AML-193 (cell line): ENCODE results near the gene HM13.
"Not testable (repeated sequence)": the region's sequence is repeated elsewhere in the genome, so short reads cannot be mapped to it uniquely, and the experiment has no call there.

Experiments used
- DNase-seq, 2 experiments: peaks; one replicate each; lab custom pipeline; 2025; lab: John Stamatoyannopoulos, UW

HM13 gene

GRCh38 chr20:31543966-31544598 lies 29.8 kb downstream of the HM13 start:
- DNase-seq: no peak

GRCh38 chr20:31544600-31544999 lies 30.4 kb downstream of the HM13 start:
- DNase-seq: no peak

- DNase-seq: not testable (repeated sequence)
These were observed 31.4 kb downstream of the HM13 start for GRCh38 chr20:31545621-31546040.

GRCh38 chr20:31547017-31547675 lies 32.9 kb downstream of the HM13 start:
- peak; percentile 58 to 67 for DNase-seq

- DNase-seq: no peak
These were observed 33.6 kb downstream of the HM13 start for GRCh38 chr20:31547720-31548298.

GRCh38 chr20:31548820-31549512 lies 34.7 kb downstream of the HM13 start:
- DNase-seq: no peak

GRCh38 chr20:31549513-31549880 lies 35.3 kb downstream of the HM13 start:
- no peak for DNase-seq

GRCh38 chr20:31550099-31550498 lies 35.9 kb downstream of the HM13 start:
- DNase-seq: no peak

GRCh38 chr20:31551163-31552081 lies 37.2 kb downstream of the HM13 start:
- no peak for DNase-seq

- no peak for DNase-seq
These were observed 41.0 kb downstream of the HM13 start for GRCh38 chr20:31555203-31555775.

GRCh38 chr20:31559704-31560093 lies 45.5 kb downstream of the HM13 start:
- DNase-seq: no peak

GRCh38 chr20:31560094-31560745 lies 46.0 kb downstream of the HM13 start:
- peak; percentile 91 to 93 for DNase-seq

- DNase-seq: peak in 1 of 2 experiments; percentile 5
These were observed 46.7 kb downstream of the HM13 start for GRCh38 chr20:31560746-31561598.

GRCh38 chr20:31562241-31562640 lies 48.0 kb downstream of the HM13 start:
- DNase-seq: no peak

GRCh38 chr20:31564284-31564683 lies 50.0 kb downstream of the HM13 start:
- DNase-seq: no peak

GRCh38 chr20:31565699-31566318 lies 51.6 kb downstream of the HM13 start:
- no peak for DNase-seq

GRCh38 chr20:31566319-31566657 lies 52.0 kb downstream of the HM13 start:
- DNase-seq: no peak

- DNase-seq: no peak
These were observed 52.6 kb downstream of the HM13 start for GRCh38 chr20:31566658-31567379.

- DNase-seq: no peak
These were observed 53.1 kb downstream of the HM13 start for GRCh38 chr20:31567380-31567720.
